ENCODE data around the gene ITGA7. TPM values are rescaled to one million over a fixed set of nuclear protein-coding genes. Genes with fewer than 3 reads are reported as not detected.
A peak's percentile ranks its signal among the peaks of the same experiment; 100 is the strongest.

The ITGA7 gene
- total and polyA plus RNA-seq, 3 donors from 2014 or later: 26.4 to 43.3 (median 30.6) TPM

- H3K27ac ChIP-seq: no peak overlapping the region
- no peak for TF ChIP-seq POLR2A (IDR thresholded peaks at IDR 0.05)
- peak in 1 of 3 experiments; percentile 7 for TF ChIP-seq CTCF (IDR thresholded peaks at IDR 0.05)
- no peak overlapping the region for H3K4me3 ChIP-seq
- WGBS, 2 donors: 25 to 30% methylated on average over 13 to 17 of the region's 17 CpGs
- H3K9me3 ChIP-seq: no peaks in the 10 kb centered on the region
- no peaks in the 10 kb centered on the region for H3K36me3 ChIP-seq (ENCODE audit: low read depth, missing control alignments)
- peak; percentile 67 for DNase-seq
- intact Hi-C loops (cut with DNase I; ENCODE audit: low total_unique reads): no loop called here
- no peaks in the 10 kb centered on the region for H3K27me3 ChIP-seq
- H3K4me1 ChIP-seq: peaks cover 14% of the 10 kb centered on the region
These were observed 26.3 kb downstream of the ITGA7 start for GRCh38 chr12:55681142-55682077.

- Histone ChIP-seq H3K27ac (no peak overlapping the region), H3K27me3 (no peaks in the 10 kb centered on the region), H3K4me3 (no peak overlapping the region), H3K4me1 (peaks cover 14% of the 10 kb centered on the region), H3K9me3 (no peaks in the 10 kb centered on the region), H3K36me3 (ENCODE audit: low read depth, missing control alignments) (no peaks in the 10 kb centered on the region)
- intact Hi-C loops (cut with DNase I; ENCODE audit: low total_unique reads): no loop called here
- TF ChIP-seq CTCF (IDR thresholded peaks at IDR 0.05): no peak
- TF ChIP-seq POLR2A (IDR thresholded peaks at IDR 0.05): no peak
- no peak for DNase-seq
- WGBS, 2 donors: 90 to 95% methylated on average over 5 of the region's 5 CpGs
These were observed 28.0 kb downstream of the ITGA7 start for GRCh38 chr12:55679691-55680090.

GRCh38 chr12:55676707-55677106 lies 31.0 kb downstream of the ITGA7 start:
- Histone ChIP-seq H3K4me1 (peaks cover 9% of the 10 kb centered on the region), H3K9me3 (no peaks in the 10 kb centered on the region), H3K27ac (no peak overlapping the region), H3K36me3 (ENCODE audit: low read depth, missing control alignments) (no peaks in the 10 kb centered on the region), H3K27me3 (no peaks in the 10 kb centered on the region), H3K4me3 (no peak overlapping the region)
- WGBS, 2 donors: 56 to 72% methylated on average over 6 of the region's 6 CpGs
- DNase-seq: no peak
- intact Hi-C loops (cut with DNase I; ENCODE audit: low total_unique reads): no loop called here
- no peak for TF ChIP-seq CTCF (IDR thresholded peaks at IDR 0.05)

- WGBS, 2 donors: 90 to 92% methylated on average over 8 of the region's 8 CpGs
- intact Hi-C loops (cut with DNase I; ENCODE audit: low total_unique reads): no loop called here
- no peak for DNase-seq
These were observed 32.0 kb downstream of the ITGA7 start for GRCh38 chr12:55675666-55676065.

More at GRCh38 chr12:55675666-55676065, 32.0 kb downstream of the ITGA7 start:
- H3K4me3 ChIP-seq: no peak overlapping the region
- H3K9me3 ChIP-seq: no peaks in the 10 kb centered on the region
- TF ChIP-seq CTCF (IDR thresholded peaks at IDR 0.05) (no peak), POLR2A (IDR thresholded peaks at IDR 0.05) (no peak)
- no peaks in the 10 kb centered on the region for H3K4me1 ChIP-seq
- no peaks in the 10 kb centered on the region for H3K36me3 ChIP-seq (ENCODE audit: low read depth, missing control alignments)
- H3K27me3 ChIP-seq: no peaks in the 10 kb centered on the region
- no peak overlapping the region for H3K27ac ChIP-seq
